Upper lobe of left lung (tissue), 6 donors: ENCODE measurements around the gene DOCK1. TPM values are rescaled to one million over a fixed set of nuclear protein-coding genes. Genes with fewer than 3 reads are reported as not detected.

Experiments
- ATAC-seq, 2 donors: fragments of 200-7000 bp; cut with Tn5 transposase; one replicate each; pipeline ENCODE4 v1.9.1; 2022; ENCODE audit warnings: mild to moderate bottlenecking in 2 of 2, moderate library complexity in 2 of 2; ENCODE audit not compliant: low FRiP score in 2 of 2
- DNase-seq, 2 donors: peaks; one replicate each; pipeline ENCODE4 v3.0.0-alpha.2; 2019 to 2020
- H3K27ac ChIP-seq, 4 donors: fragments of 200-600 bp; sonication (generic); one replicate each; pipeline ENCODE4 v1.5.1; 2016 to 2019
- H3K27me3 ChIP-seq, 4 donors: fragments of 200-600 bp; sonication (generic); one replicate each; pipeline ENCODE4 v1.5.1; 2017 to 2019
- H3K36me3 ChIP-seq, 4 donors: fragments of 200-600 bp; sonication (generic); one replicate each; pipeline ENCODE4 v1.5.1; 2016 to 2019
- H3K4me1 ChIP-seq, 4 donors: fragments of 200-600 bp; sonication (generic); one replicate each; pipeline ENCODE4 v1.5.1; 2018 to 2019
- H3K4me3 ChIP-seq, 4 donors: fragments of 200-600 bp; sonication (generic); one replicate each; pipeline ENCODE4 v1.5.1; 2017 to 2019; ENCODE audit warnings: mild to moderate bottlenecking in 2 of 4, moderate library complexity in 1 of 4
- H3K9me3 ChIP-seq, 4 donors: fragments of 200-600 bp; sonication (generic); one replicate each; pipeline ENCODE4 v1.5.1; 2018 to 2019
- EP300 ChIP-seq, 4 donors: sonication (generic); formaldehyde crosslinking; IDR thresholded peaks; one replicate each; pipeline ENCODE4 v1.5.1; 2017; ENCODE audit warnings: antibody characterized with exemption in 4 of 4, control low read depth in 2 of 4
- POLR2A ChIP-seq, 4 donors: fragments of 450-650 bp; IDR thresholded peaks; one replicate each; pipeline ENCODE4 v1.5.1; 2016 to 2017; ENCODE audit warnings: antibody characterized with exemption in 4 of 4, mild to moderate bottlenecking in 2 of 4
- POLR2AphosphoS5 ChIP-seq, 2 donors: sonication (generic); formaldehyde crosslinking; IDR thresholded peaks; one replicate each; pipeline ENCODE4 v1.5.1; 2017; ENCODE audit warnings: antibody characterized with exemption in 2 of 2
- WGBS, 2 donors: methylation state at CpG; one replicate each; pipeline ENCODE4 v1.1.5; 2017 to 2018; 5-methylcytosine and 5-hydroxymethylcytosine counted together
- total RNA-seq, 6 donors: library from RNA; depleted of rRNA in 4 of 6; stranded (reverse); fragments of >200 nt in 4 of 6; gene quantifications; one replicate each; pipeline versions ENCODE4 v1.1.0 to v1.2.1, GENCODE V29; 2016 to 2021
- TF ChIP-seq, protein P1 (sequence below), 6 experiments: fragments of 450-650 bp in 4 of 6; fragments of 200-600 bp in 2 of 6; sonication (generic) in 2 of 6; IDR thresholded peaks; one replicate each; pipeline ENCODE4 v1.5.1; 2016 to 2019; ENCODE audit warnings: antibody characterized with exemption in 6 of 6
- donor health status: DM: no; HTN: no; CAD: no; lungs with moderate emphysema.
- donor health status: DM: no; HTN: yes; CAD: no; lungs with severe emphysema.

DOCK1 gene
- total RNA-seq, 6 donors from 2014 or later = 37.5 to 63.9 (median 45.8) TPM

DNA sequence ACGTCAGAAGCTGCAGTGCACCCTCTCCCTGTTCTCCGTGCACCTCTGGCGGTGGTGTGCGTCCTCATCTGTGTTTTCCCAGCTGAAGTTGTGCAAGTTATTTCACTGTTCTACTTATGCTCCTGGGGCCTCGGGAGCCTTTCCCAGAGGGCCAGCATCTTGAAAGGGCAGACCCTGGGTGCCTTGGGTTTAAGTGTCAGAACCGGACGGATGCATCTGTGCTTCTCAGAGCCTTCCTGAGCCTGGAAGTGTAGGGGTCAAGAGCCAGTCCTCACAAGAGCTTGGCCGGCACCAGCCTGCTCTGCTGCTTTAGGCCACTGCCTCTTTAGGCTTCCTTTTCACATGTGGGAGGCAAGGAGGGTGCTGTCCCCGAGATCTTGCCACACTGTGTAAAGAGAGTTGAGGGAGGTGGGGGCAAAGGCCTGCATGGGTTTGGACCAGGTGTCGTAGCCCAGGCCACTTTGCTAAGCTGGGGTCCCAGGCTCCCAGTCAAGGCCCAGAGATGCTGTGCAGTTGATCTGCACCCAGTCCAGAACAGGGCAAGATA is 515.0 kb downstream of the DOCK1 start:
- WGBS, 2 donors = 94 to 97% methylated on average over 9 to 10 of the region's 10 CpGs
- no peak for ATAC-seq
- Histone ChIP-seq H3K9me3 (no peaks in the 10 kb centered on the region), H3K4me1 (no peaks in the 10 kb centered on the region), H3K36me3 (peaks cover 0 to 40% (median 25%) of the 10 kb centered on the region in 4 donors), H3K27ac (no peak overlapping the region), H3K4me3 (no peak overlapping the region), H3K27me3 (no peaks in the 10 kb centered on the region)
- TF ChIP-seq POLR2AphosphoS5 (IDR thresholded peaks at IDR 0.05) = no peak
- no peak for TF ChIP-seq EP300 (IDR thresholded peaks at IDR 0.05)
- DNase-seq = no peak

DNA sequence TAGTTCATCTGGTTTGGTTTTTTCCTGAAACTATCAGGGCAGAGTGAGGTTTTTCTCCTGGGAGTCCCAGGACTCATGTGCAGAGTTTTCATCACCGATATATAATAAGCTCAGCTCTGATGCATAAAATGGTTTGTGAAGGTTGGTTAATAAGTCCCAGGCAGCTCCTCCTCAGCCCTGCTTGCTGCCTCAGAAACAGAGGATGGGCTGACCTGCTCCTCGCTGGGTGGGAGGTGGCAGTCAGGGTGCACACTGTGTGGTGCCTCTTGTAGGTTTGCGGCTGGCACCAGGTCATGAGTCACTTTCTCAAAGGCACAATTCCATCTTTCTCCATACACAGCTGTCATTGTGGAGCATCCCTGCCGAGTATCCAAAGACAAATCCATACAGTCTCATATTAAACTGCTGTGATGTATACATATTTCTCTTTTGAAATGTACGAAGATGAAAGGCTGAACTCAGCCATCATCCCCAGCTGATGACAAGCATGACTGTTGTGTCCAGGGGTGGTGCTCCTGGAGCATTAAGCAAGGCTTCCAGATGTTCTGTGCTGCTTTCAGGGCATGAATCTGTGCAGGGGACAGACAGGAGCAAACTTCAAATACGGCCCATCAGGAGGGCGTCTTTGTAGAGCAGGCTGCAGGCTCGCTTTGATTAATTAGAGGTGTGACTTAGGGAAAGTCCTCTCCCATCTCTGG is 518.1 kb downstream of the DOCK1 start:
- no peak overlapping the region for H3K27ac ChIP-seq
- 87 to 91% methylated on average over 8 of the region's 8 CpGs for WGBS, 2 donors

DNA sequence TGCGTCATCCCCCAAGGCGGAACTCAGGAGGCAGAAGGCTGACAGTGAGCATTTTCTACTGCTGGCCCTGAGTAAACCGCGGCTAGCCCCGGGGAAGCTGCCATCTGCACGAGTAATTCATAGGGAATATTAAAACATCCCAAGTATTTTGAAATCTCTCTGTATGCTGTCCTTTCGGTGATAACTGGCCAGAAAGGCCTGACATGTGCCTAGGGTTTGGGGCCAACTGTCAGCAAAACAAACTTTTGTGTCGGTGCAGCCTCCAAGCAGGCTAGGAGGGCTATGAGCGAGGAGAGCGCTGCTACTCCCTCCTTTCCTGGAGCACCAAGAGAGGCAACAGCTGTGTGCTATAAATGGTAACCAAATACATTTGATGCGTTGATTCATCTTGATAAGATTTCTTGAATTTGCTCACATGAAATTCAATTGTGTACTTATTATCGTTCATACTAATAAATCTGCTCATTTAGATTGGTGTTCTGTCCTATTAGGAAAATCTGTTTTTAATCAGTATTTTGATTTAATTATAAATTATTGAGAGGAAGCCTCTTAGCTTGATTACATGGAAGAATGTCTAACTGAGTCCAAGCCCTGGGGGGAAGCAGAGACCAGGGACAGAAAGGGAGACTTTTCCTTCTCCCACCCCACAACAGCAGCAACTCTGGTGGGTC is 519.5 kb downstream of the DOCK1 start:
- TF ChIP-seq POLR2A (IDR thresholded peaks at IDR 0.05) (no peak), POLR2AphosphoS5 (IDR thresholded peaks at IDR 0.05) (no peak), EP300 (IDR thresholded peaks at IDR 0.05) (no peak)
- TF ChIP-seq, protein P1, sequence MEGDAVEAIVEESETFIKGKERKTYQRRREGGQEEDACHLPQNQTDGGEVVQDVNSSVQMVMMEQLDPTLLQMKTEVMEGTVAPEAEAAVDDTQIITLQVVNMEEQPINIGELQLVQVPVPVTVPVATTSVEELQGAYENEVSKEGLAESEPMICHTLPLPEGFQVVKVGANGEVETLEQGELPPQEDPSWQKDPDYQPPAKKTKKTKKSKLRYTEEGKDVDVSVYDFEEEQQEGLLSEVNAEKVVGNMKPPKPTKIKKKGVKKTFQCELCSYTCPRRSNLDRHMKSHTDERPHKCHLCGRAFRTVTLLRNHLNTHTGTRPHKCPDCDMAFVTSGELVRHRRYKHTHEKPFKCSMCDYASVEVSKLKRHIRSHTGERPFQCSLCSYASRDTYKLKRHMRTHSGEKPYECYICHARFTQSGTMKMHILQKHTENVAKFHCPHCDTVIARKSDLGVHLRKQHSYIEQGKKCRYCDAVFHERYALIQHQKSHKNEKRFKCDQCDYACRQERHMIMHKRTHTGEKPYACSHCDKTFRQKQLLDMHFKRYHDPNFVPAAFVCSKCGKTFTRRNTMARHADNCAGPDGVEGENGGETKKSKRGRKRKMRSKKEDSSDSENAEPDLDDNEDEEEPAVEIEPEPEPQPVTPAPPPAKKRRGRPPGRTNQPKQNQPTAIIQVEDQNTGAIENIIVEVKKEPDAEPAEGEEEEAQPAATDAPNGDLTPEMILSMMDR (IDR thresholded peaks at IDR 0.05) = no peak
- no peak for DNase-seq
- ATAC-seq = peak; percentile 35 to 47
- WGBS, 2 donors = 82 to 90% methylated on average over 12 of the region's 12 CpGs
- Histone ChIP-seq H3K4me3 (no peak overlapping the region), H3K4me1 (no peaks in the 10 kb centered on the region), H3K27ac (peak overlapping the region in 1 of 4 donors; percentile 30), H3K36me3 (peaks cover 6 to 46% (median 28%) of the 10 kb centered on the region in 4 donors), H3K27me3 (no peaks in the 10 kb centered on the region), H3K9me3 (no peaks in the 10 kb centered on the region)

More for the DNA sequence above, 518.1 kb downstream of the DOCK1 start:
- Histone ChIP-seq H3K4me3 (no peak overlapping the region), H3K4me1 (no peaks in the 10 kb centered on the region), H3K27me3 (no peaks in the 10 kb centered on the region), H3K9me3 (no peaks in the 10 kb centered on the region), H3K36me3 (peaks cover 6 to 56% (median 39%) of the 10 kb centered on the region in 4 donors)
- no peak for ATAC-seq
- DNase-seq = no peak
- TF ChIP-seq POLR2AphosphoS5 (IDR thresholded peaks at IDR 0.05) = no peak
- TF ChIP-seq POLR2A (IDR thresholded peaks at IDR 0.05) = no peak
- TF ChIP-seq, protein P1 (IDR thresholded peaks at IDR 0.05) = no peak
- TF ChIP-seq EP300 (IDR thresholded peaks at IDR 0.05) = no peak

DNA sequence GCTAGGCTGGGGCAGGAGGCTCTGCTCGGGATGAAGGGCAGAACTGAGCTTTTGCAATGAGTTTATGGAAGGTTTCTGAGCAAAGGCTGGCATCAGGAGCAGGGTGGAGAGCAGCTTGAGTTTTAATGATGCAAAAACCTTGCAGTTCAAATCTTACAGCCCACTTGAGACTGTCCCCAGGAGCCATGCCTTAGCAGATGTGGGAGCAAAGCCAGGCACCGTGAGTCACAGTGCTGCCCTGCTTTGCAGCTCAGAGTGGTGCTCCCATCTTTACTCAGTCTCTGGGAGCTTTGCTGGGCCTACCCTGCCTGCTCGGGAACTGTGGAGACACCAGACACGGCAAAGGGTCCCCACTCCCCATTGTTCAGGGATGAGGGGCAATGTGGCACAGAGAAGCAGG is 521.5 kb downstream of the DOCK1 start:
- Histone ChIP-seq H3K4me3 (no peak overlapping the region), H3K27ac (no peak overlapping the region), H3K9me3 (no peaks in the 10 kb centered on the region), H3K27me3 (no peaks in the 10 kb centered on the region), H3K4me1 (no peaks in the 10 kb centered on the region), H3K36me3 (peaks cover 6 to 44% (median 20%) of the 10 kb centered on the region in 4 donors)
- 92 to 95% methylated on average over 4 of the region's 4 CpGs for WGBS, 2 donors
- DNase-seq = no peak
- TF ChIP-seq EP300 (IDR thresholded peaks at IDR 0.05) (no peak), POLR2A (IDR thresholded peaks at IDR 0.05) (no peak), POLR2AphosphoS5 (IDR thresholded peaks at IDR 0.05) (no peak)
- TF ChIP-seq, protein P1 (IDR thresholded peaks at IDR 0.05) = no peak
- no peak for ATAC-seq

DNA sequence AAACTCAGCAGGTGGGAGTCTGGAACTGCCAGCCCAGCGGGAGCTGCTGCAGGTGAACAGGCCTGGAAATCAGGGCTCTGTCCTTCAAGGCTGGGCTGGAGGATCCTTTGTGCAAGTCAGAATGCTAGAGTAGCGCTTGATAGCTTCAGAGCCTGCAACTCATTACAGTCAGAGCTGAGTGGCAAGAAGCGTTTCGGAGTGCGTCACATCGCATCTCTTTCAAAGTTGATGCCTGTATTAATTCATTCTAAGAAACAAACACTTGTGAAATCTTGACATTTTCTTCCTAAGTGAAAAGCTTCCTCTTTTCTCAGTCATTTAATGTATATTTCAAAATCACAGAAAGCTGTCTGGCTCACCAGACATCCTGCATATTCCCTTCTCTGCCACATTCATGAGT is 522.7 kb downstream of the DOCK1 start:
- Histone ChIP-seq H3K4me3 (no peak overlapping the region), H3K27me3 (no peaks in the 10 kb centered on the region), H3K9me3 (no peaks in the 10 kb centered on the region), H3K4me1 (no peaks in the 10 kb centered on the region), H3K27ac (no peak overlapping the region), H3K36me3 (peaks cover 6 to 42% (median 20%) of the 10 kb centered on the region in 4 donors)
- ATAC-seq (no peak), DNase-seq (no peak)
- WGBS, 2 donors = 94 to 97% methylated on average over 5 to 6 of the region's 6 CpGs
- TF ChIP-seq, protein P1 (IDR thresholded peaks at IDR 0.05) = no peak
- TF ChIP-seq POLR2AphosphoS5 (IDR thresholded peaks at IDR 0.05) = no peak
- TF ChIP-seq EP300 (IDR thresholded peaks at IDR 0.05) = no peak
- no peak for TF ChIP-seq POLR2A (IDR thresholded peaks at IDR 0.05)
